ENCODE data around the gene ZNF423. TPM values are rescaled to one million over a fixed set of nuclear protein-coding genes. Genes with fewer than 3 reads are reported as not detected.
A peak's percentile ranks its signal among the peaks of the same experiment; 100 is the strongest.

ZNF423 gene
- total RNA-seq, 3 donors from 2014 or later (not counting 1 experiment from before 2014, with no cell fraction given): not detected

- DNase-seq: no peak
- H3K36me3 Mint-ChIP-seq: no peaks in the 10 kb centered on the region
- intact Hi-C loops (cut with micrococcal nuclease): no loop called here
- H3K4me3 ChIP-seq (ENCODE audit: low read length): no peak overlapping the region
- no peak overlapping the region for H3K27ac Mint-ChIP-seq
- 74% methylated on average over 9 of the region's 10 CpGs for WGBS (ENCODE audit: insufficient coverage)
- H3K27me3 Mint-ChIP-seq (ENCODE audit: low read depth in 2 of 2): peaks cover 0 to 12% of the 10 kb centered on the region in 2 donors
- H3K36me3 ChIP-seq (ENCODE audit: control insufficient read depth, insufficient read depth, low read length): no peaks in the 10 kb centered on the region
- TF ChIP-seq CTCF (IDR thresholded peaks at IDR 0.05): no peak
- H3K4me1 ChIP-seq (ENCODE audit: control insufficient read depth, insufficient read depth, low read length): no peaks in the 10 kb centered on the region
- no peaks in the 10 kb centered on the region for H3K9me3 Mint-ChIP-seq
- H3K27me3 ChIP-seq (ENCODE audit: control insufficient read depth, insufficient read depth, low read length): no peaks in the 10 kb centered on the region
- no peaks in the 10 kb centered on the region for H3K4me1 Mint-ChIP-seq
- H3K27ac ChIP-seq (ENCODE audit: low read length): no peak overlapping the region
- ATAC-seq: no peak
- no peak overlapping the region for H3K4me3 Mint-ChIP-seq
- H3K9me3 ChIP-seq (ENCODE audit: control insufficient read depth, insufficient read depth, low read length): no peaks in the 10 kb centered on the region
Observed at GRCh38 chr16:49596648-49597291, 259.1 kb downstream of the ZNF423 start.

- Histone ChIP-seq H3K27ac (ENCODE audit: low read length) (no peak overlapping the region), H3K9me3 (ENCODE audit: control insufficient read depth, insufficient read depth, low read length) (no peaks in the 10 kb centered on the region), H3K4me1 (ENCODE audit: control insufficient read depth, insufficient read depth, low read length) (no peaks in the 10 kb centered on the region), H3K36me3 (ENCODE audit: control insufficient read depth, insufficient read depth, low read length) (no peaks in the 10 kb centered on the region), H3K4me3 (ENCODE audit: low read length) (no peak overlapping the region), H3K27me3 (ENCODE audit: control insufficient read depth, insufficient read depth, low read length) (no peaks in the 10 kb centered on the region)
- Mint-ChIP-seq H3K27ac (no peak overlapping the region), H3K36me3 (no peaks in the 10 kb centered on the region), H3K9me3 (no peaks in the 10 kb centered on the region), H3K4me3 (no peak overlapping the region), H3K27me3 (ENCODE audit: low read depth in 2 of 2) (peaks cover 0 to 12% of the 10 kb centered on the region in 2 donors), H3K4me1 (no peaks in the 10 kb centered on the region)
- DNase-seq: peak in 1 of 2 donors; percentile 28
- no peak for ATAC-seq
- WGBS (ENCODE audit: insufficient coverage): 8% methylated on average over 7 of the region's 11 CpGs
- intact Hi-C loops (cut with micrococcal nuclease): no loop called here
- no peak for TF ChIP-seq CTCF (IDR thresholded peaks at IDR 0.05)
Observed at GRCh38 chr16:49596068-49596467, 259.8 kb downstream of the ZNF423 start.

GRCh38 chr16:49594685-49595498 is 261.0 kb downstream of the ZNF423 start:
- H3K4me1 Mint-ChIP-seq: no peaks in the 10 kb centered on the region
- Histone ChIP-seq H3K36me3 (ENCODE audit: control insufficient read depth, insufficient read depth, low read length) (no peaks in the 10 kb centered on the region), H3K9me3 (ENCODE audit: control insufficient read depth, insufficient read depth, low read length) (no peaks in the 10 kb centered on the region), H3K4me3 (ENCODE audit: low read length) (no peak overlapping the region), H3K4me1 (ENCODE audit: control insufficient read depth, insufficient read depth, low read length) (no peaks in the 10 kb centered on the region), H3K27me3 (ENCODE audit: control insufficient read depth, insufficient read depth, low read length) (no peaks in the 10 kb centered on the region), H3K27ac (ENCODE audit: low read length) (no peak overlapping the region)
- no peak overlapping the region for H3K27ac Mint-ChIP-seq
- H3K36me3 Mint-ChIP-seq: no peaks in the 10 kb centered on the region
- intact Hi-C loops (cut with micrococcal nuclease): no loop called here
- H3K9me3 Mint-ChIP-seq: no peaks in the 10 kb centered on the region
- WGBS (ENCODE audit: insufficient coverage): 85% methylated on average over 11 of the region's 12 CpGs
- H3K4me3 Mint-ChIP-seq: no peak overlapping the region
- TF ChIP-seq CTCF (IDR thresholded peaks at IDR 0.05): no peak
- DNase-seq (no peak), ATAC-seq (no peak)
- peaks cover 0 to 12% of the 10 kb centered on the region in 2 donors for H3K27me3 Mint-ChIP-seq (ENCODE audit: low read depth in 2 of 2)
